Endothelial cell of umbilical vein (primary cell): Measurements from ENCODE around the gene NFKB1.

ENCODE experiments used
- CTCF ChIP-seq, 2 donors: IDR thresholded peaks; 1 replicate in 1 of 2; 2 replicates in 1 of 2; pipeline ENCODE4 v1.5.1; 2011; ENCODE audit warnings: low read length in 2 of 2, mild to moderate bottlenecking in 2 of 2, moderate library complexity in 2 of 2, control low read depth in 1 of 2, inconsistent platforms in 1 of 2, low read depth in 1 of 2; ENCODE audit not compliant: insufficient read depth in 1 of 2; ENCODE audit errors: extremely low read depth in 1 of 2
- JUN ChIP-seq: IDR thresholded peaks from 2 replicates; pipeline ENCODE4 v1.6.1; 2011; ENCODE audit warnings: borderline replicate concordance, low read depth; ENCODE audit not compliant: insufficient read length, insufficient read depth
- MAX ChIP-seq: IDR thresholded peaks from 2 replicates; pipeline ENCODE4 v1.6.1; 2011; ENCODE audit not compliant: insufficient read depth, insufficient read length
- MYC ChIP-seq: IDR thresholded peaks from one replicate; pipeline ENCODE4 v1.6.1; 2011; ENCODE audit warnings: mild to moderate bottlenecking, low read depth, low read length
- POLR2A ChIP-seq: IDR thresholded peaks from 2 replicates; pipeline ENCODE4 v1.6.1; 2012; ENCODE audit warnings: low read depth, mild to moderate bottlenecking, control low read depth, low read length
- POLR2AphosphoS5 ChIP-seq: IDR thresholded peaks from 2 replicates; pipeline ENCODE4 v1.6.1; 2012; ENCODE audit warnings: low read depth, mild to moderate bottlenecking, control low read depth, low read length, moderate library complexity; ENCODE audit not compliant: insufficient read depth

GRCh38 chr4:102478186-102478585 is 23.0 kb upstream of the NFKB1 start:
- TF ChIP-seq JUN (no peak), MAX (no peak), CTCF (IDR thresholded peaks at IDR 0.05; ENCODE audit: extremely low read depth in 1 of 2, insufficient read depth in 1 of 2, low read depth in 1 of 2, low read length in 2 of 2) (no peak), POLR2A (no peak), POLR2AphosphoS5 (no peak), MYC (no peak)
